NCI-H146 treated with DMSO at 0.1 percent for 48 hours (cell line): ENCODE results near the gene EEFSEC.

Experiments used
- DNase-seq: peaks from one replicate; lab custom pipeline; 2025; ENCODE audit not compliant: unreplicated experiment; lab: John Stamatoyannopoulos, UW

EEFSEC gene

DNA sequence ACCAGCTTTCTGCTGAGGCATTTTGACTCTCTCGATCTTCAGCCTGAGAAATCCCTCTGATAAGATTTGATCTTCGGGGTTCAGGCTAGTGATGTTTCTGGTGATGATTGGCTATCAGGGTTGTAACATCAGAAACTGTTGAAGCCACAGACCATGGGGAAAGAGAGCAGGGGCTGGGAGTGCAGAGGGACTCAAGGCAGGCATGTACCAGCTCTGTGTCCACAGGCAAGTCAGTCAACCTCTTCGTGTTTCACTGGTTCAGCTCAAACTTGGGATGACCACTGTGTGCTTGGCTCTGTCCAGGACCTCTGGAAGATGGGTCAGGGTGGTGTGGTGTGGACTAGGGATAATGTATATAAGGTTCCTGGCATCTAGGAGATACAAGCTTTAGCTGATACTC, 116.5 kb downstream of the EEFSEC start:
- no peak for DNase-seq

- DNase-seq, result no peak
Observed at GRCh38 chr3:128270559-128271492, 117.5 kb downstream of the EEFSEC start.

DNA sequence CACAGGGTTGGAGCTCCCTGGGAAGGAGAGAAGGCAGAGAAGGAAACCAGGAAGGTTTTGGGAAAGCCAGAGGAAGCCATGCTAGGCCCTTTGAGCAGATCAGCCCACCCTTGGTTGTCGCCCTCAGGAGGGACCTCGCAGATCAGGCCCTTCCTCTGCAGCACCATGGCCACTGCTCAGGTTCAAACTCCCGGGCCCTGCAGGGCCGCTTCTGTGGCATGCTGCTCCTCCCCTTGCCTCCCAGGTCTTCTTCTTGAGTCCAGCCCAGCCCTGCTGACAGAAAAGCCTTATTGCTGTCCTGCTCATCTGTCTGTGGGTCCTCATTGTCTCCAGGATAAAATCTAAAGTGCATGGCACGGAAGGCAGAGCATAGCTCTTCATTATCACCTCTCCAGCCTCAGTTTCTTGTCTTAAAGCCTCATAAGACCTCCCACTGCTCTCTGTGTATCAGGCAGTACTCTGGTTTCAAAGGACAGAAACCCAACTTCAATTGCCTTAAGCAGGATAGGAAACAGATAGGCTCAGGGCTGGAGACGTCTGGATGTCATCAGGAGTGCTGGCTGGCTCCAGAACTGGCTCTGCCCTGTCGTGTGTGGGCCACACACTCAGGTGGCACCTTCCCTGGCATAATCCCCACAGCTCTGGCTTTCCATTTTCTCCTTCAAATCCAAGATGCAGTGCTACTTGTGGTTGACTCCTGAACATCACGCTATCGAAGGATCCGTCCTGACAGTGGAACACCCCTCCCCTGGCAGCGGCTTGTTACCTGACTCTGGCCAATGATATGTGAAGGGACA, 118.5 kb downstream of the EEFSEC start:
- DNase-seq, result no peak

DNA sequence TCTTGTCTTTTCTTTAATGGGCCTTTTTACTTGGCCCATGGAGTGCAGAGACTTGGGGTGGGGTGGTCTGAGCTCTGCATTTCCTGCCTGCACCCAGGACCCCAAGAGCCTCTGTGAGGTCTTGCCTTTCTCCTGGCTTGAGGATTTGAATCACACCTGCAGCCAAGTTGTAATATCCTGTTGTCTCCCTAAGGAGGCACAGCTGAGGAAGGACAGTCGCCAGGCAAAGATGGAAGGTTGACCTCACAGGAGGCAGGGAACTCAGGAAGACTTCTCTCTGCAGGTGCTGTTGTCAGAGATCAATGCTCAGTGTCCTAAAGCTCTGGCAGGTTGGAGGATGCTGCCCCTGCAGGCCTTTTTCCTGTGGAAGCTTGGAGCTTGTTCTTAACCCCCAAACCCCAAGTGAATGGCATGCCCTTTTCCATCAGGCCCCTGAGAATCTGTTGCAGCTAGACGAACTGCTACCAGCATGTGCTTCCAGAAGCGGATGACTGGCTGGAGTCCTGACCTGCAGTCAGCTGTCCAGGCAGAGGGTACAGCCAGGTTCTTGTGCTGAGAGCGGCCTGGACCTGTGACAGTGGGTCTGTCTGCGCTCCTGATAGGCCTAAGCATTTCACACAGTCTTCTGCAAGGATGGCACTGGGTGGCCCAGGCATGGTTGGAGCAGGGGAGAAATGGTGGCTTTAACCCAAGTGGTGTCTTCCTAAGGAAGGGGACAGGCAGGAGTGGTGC, 120.0 kb downstream of the EEFSEC start:
- DNase-seq, result no peak

GRCh38 chr3:128273841-128274573, 120.7 kb downstream of the EEFSEC start:
- no peak for DNase-seq

GRCh38 chr3:128274837-128275236, 121.6 kb downstream of the EEFSEC start:
- no peak for DNase-seq

GRCh38 chr3:128275316-128276145, 122.2 kb downstream of the EEFSEC start:
- DNase-seq, result no peak

DNA sequence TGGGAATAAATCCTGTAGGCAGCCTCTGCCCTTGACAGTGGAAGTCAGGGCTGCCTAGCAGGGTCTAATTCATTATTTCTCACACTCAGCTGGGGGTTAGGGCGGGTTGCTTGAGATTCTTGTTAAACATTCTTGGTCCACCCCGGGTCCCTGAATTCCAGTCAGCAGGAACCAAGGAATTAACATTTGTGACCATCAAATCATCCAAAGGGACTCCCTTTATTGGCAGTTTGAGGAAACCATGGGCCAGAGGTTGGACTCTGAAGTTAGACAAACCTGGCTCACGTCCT, 122.8 kb downstream of the EEFSEC start:
- no peak for DNase-seq

GRCh38 chr3:128276577-128277183, 123.4 kb downstream of the EEFSEC start:
- no peak for DNase-seq

DNA sequence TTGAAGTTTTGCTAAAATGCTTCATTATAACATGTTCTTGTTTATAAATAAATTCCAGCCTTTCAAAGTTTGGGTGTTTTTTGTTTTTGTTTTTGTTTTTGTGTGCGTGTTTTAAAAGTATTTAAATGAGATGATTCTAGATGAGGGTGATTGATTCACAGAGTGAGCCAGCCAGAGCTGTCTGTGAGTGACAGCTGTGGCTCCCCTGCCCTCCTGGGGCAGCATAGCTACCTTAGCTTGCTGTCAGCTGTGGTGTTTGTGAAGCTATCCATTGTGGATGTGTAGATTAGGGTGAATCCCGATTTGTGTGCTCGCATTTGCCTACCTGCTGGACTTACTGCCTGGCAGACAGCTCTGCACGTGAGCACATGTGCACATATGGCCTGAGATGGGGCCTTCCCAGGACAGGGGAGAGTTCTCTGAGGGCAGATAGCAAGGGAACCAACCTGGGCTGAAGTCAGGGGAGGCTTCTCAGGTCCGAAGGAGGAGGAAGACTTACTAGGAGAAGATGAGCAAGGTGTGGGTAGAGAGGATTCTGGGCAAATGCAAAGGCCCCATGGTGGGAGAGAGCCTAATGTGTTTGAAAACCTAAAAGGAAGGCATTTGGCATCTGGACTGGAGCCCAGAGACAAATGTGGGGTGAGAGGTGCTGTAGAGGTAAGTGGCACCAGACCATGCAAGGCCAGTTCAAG, 124.2 kb downstream of the EEFSEC start:
- no peak for DNase-seq

DNA sequence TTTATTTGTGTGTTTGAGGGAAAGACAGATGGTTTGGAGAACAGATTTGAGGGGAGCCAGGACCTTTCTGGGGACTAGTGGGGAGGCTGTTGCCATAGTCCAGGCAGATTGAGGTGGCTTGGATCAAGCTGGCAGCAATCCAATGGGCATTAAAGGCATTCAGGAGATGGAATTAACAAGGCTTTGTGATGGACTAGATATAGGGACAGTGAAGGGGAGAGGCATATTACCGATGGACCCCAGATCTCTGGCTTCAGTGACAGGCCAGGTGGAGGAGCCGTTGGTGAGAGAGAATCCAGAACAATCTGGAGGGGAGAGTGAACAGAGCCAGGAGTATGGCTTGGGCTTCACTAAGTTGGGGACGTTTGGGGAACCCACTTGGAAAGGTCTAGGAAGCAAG, 124.8 kb downstream of the EEFSEC start:
- DNase-seq, result no peak

DNA sequence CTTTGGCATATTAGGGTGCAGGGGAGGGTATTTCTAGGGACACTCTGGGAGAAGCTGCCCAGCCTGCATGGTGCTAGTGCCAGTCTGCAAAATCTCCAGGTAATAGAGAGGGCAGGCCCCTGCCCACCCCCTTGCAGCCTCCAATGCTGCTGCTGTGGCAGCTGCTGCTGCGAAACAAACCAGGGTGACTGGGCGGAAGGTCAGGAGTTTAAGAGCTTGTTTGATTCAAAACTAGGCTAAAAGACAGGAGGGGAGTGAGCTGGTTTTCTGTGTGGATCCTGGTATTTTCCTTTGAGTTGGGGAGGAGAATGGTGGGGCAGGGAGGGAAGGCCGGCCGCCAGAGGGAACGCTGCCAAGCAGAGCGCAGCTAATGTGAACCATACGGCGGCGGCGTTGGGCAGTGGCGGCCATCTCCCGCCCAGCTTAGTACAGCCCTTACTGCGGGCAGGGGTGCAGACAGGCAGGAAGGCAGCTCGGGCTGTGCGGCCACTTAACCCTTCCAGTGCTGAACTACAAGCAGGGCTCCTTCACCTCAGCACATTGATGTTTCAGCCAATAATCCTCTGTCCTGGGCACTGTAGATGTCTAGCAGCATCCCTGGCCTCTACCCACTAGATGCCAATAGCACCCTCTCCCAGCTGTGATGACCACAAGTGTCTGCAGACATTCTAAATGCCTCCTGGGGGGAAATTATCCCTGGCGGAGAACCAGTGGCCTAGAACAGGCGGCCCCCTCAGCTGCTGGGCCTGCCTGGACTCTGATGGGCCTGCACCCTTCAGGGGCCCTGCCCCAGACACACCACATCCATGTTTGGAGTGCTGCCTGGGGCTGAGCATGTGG, 125.7 kb downstream of the EEFSEC start:
- no peak for DNase-seq

DNA sequence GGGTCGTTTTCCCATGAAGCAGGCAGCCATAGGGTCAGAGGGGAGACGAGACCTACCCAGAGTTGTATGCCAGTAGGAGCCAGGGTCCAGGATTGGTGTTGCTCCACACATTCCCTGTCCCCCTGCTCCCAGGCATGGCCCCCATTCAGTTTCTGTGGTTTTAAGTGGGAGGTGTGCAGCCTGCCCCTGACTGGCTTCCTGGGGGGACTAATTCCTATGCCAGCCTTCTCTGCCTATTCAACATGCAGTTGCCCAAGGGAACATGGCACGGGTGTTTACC, 126.3 kb downstream of the EEFSEC start:
- DNase-seq, result no peak

DNA sequence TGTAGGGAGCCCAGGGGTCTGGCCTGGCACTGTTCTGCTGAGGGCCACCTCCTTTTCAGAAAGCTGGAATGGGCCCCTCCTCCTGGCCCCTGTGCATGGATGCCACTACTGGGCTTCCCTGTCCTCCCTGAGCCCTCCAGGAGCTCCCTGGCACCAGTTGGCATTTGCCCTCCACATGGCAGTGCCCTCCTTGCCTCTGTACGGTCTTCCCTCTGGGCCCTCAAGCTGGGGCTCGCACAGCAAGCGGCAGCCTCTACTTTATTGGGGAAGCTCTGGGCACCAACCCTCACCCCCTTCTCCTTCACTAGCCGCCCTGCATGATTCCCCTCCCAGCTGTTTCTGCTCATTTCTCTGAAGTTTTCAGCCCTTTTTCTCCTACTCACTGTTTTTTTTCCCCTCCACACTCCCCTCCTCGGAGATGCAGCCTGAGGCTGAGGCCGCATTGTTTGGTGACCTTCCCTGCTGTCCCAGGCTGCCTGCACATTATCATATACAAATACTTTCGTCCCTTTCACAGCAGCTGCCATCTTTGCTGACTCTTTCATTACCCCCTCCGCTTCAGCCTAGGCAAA, 127.3 kb downstream of the EEFSEC start:
- DNase-seq, result peak; percentile 100

DNA sequence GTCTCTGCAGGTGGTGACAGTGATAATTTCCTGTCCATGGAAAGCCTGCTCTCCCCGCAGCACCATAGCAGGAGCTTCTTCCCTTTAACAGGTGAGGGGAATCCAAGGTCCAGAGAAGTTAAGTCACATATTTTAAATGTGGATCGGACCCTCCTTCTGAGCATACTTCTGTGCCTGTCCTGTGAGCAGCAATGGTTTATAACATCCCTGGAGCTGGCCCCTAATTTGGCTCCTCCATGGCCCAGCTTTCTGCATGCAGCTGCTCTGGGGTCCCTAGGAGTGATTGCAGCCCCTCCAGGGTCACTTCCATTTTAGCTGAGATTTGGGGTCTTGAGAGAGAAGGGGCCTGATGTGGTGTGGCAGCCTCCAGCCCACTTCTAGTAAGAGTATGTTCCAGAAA, 127.8 kb downstream of the EEFSEC start:
- no peak for DNase-seq

DNA sequence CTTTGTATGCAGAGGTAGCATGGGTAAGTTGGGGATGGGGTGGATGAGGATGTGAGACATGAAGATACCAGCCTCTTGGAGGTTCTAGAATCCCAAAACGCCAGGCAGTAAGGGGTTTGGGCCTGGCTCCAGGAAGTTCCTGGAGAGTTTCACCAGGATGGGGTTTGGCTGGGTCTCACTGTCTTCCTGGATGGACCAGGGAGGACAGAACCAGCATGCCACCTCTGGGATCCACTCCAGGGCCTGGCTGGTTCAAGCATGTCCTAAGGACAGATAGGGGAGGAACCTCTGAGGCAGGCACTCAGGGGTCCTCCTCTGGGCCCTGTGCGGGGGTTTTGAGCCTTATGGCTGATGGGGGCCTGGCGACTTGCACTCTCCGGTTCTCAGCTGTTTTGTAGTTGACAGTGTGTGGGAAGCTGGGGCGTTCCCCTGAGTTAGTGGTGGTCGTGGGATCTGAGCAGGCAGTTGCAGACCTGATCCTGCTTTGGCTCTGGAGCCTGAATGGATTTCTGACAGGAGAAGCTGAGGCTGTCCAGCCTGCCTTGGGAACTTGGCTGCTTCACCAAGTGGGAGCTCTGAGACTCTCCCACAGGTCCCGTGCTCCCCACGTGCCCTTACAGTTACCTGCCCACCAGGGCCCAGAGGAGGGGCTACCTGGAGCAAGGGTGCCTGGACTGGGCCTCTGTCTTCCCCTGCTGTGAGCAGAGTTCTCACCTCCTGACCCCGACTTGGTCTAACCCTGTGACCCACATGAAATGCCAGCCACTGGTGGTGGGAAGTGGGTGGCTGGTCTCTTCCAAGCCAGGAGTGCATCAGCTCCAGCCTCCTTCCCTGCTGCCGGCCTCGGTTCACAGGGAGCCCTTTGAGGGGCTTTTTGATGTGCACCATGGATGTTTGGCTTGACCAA, 128.4 kb downstream of the EEFSEC start:
- DNase-seq, result no peak
